ENCODE results near the gene AIG1. TPM values are rescaled to one million over a fixed set of nuclear protein-coding genes. Genes with fewer than 3 reads are reported as not detected.

The AIG1 gene
- total RNA-seq, 1 donor from 2014 or later = 7.2 TPM

GRCh38 chr6:143205131-143205535 lies 144.4 kb downstream of the AIG1 start:
- no peak overlapping the region for H3K27ac Mint-ChIP-seq
- H3K4me3 Mint-ChIP-seq = no peak overlapping the region
- H3K36me3 Mint-ChIP-seq (ENCODE audit: low read depth) = no peaks in the 10 kb centered on the region
- POLR2A ChIA-PET = no interaction called here
- intact Hi-C loops (cut with micrococcal nuclease) = no loop called here
- H3K4me1 Mint-ChIP-seq = no peaks in the 10 kb centered on the region
- ATAC-seq (ENCODE audit: low read depth) = no peak
- no peak for TF ChIP-seq CTCF (IDR thresholded peaks at IDR 0.05)
- DNase-seq = no peak
- no peaks in the 10 kb centered on the region for H3K27me3 Mint-ChIP-seq
- H3K9me3 Mint-ChIP-seq = peaks cover 2% of the 10 kb centered on the region
- CTCF ChIA-PET = no interaction called here

- DNase-seq = no peak
- no peaks in the 10 kb centered on the region for H3K27me3 Mint-ChIP-seq
- H3K27ac Mint-ChIP-seq = no peak overlapping the region
- intact Hi-C loops (cut with micrococcal nuclease) = no loop called here
- ChIA-PET POLR2A (no interaction called here), CTCF (no interaction called here)
- H3K4me1 Mint-ChIP-seq = no peaks in the 10 kb centered on the region
- peaks cover 2% of the 10 kb centered on the region for H3K9me3 Mint-ChIP-seq
- no peaks in the 10 kb centered on the region for H3K36me3 Mint-ChIP-seq (ENCODE audit: low read depth)
- TF ChIP-seq CTCF (IDR thresholded peaks at IDR 0.05) = no peak
- ATAC-seq (ENCODE audit: low read depth) = no peak
- H3K4me3 Mint-ChIP-seq = no peak overlapping the region
These were observed 144.9 kb downstream of the AIG1 start for GRCh38 chr6:143205585-143205984.

- Mint-ChIP-seq H3K9me3 (peaks cover 2% of the 10 kb centered on the region), H3K4me1 (no peaks in the 10 kb centered on the region), H3K27me3 (no peaks in the 10 kb centered on the region), H3K4me3 (no peak overlapping the region), H3K27ac (no peak overlapping the region), H3K36me3 (ENCODE audit: low read depth) (no peaks in the 10 kb centered on the region)
- ATAC-seq (ENCODE audit: low read depth) (no peak), DNase-seq (no peak)
- intact Hi-C loops (cut with micrococcal nuclease) = no loop called here
- no peak for TF ChIP-seq CTCF (IDR thresholded peaks at IDR 0.05)
- CTCF ChIA-PET = no interaction called here
- POLR2A ChIA-PET = no interaction called here
These were observed 145.3 kb downstream of the AIG1 start for GRCh38 chr6:143205991-143206390.

GRCh38 chr6:143206550-143206949 lies 145.9 kb downstream of the AIG1 start:
- DNase-seq (no peak), ATAC-seq (ENCODE audit: low read depth) (no peak)
- intact Hi-C loops (cut with micrococcal nuclease) = no loop called here
- CTCF ChIA-PET = no interaction called here
- no peaks in the 10 kb centered on the region for H3K36me3 Mint-ChIP-seq (ENCODE audit: low read depth)
- peaks cover 2% of the 10 kb centered on the region for H3K9me3 Mint-ChIP-seq
- POLR2A ChIA-PET = no interaction called here
- TF ChIP-seq CTCF (IDR thresholded peaks at IDR 0.05) = no peak
- no peak overlapping the region for H3K4me3 Mint-ChIP-seq
- H3K27ac Mint-ChIP-seq = no peak overlapping the region
- H3K4me1 Mint-ChIP-seq = no peaks in the 10 kb centered on the region
- no peaks in the 10 kb centered on the region for H3K27me3 Mint-ChIP-seq

- POLR2A ChIA-PET = no interaction called here
- no peaks in the 10 kb centered on the region for H3K27me3 Mint-ChIP-seq
- no peaks in the 10 kb centered on the region for H3K36me3 Mint-ChIP-seq (ENCODE audit: low read depth)
- no peak for TF ChIP-seq CTCF (IDR thresholded peaks at IDR 0.05)
- peaks cover 2% of the 10 kb centered on the region for H3K9me3 Mint-ChIP-seq
- H3K27ac Mint-ChIP-seq = no peak overlapping the region
- H3K4me1 Mint-ChIP-seq = no peaks in the 10 kb centered on the region
- intact Hi-C loops (cut with micrococcal nuclease) = no loop called here
- no peak for DNase-seq
- ATAC-seq (ENCODE audit: low read depth) = no peak
- no peak overlapping the region for H3K4me3 Mint-ChIP-seq
- CTCF ChIA-PET = no interaction called here
These were observed 149.7 kb downstream of the AIG1 start for GRCh38 chr6:143210420-143210819.

Measured in activated B cell treated with CpG ODN at 0.5 μM for 24 hours (primary cell).